NB4 (cell line): ENCODE measurements around the gene YBX1.

ENCODE experiments used
- CTCF ChIP-seq: IDR thresholded peaks from one replicate; pipeline ENCODE4 v1.5.1; 2012; ENCODE audit warnings: low read depth, low read length
- POLR2A ChIP-seq: IDR thresholded peaks from 2 replicates; pipeline ENCODE4 v1.6.1; 2011; ENCODE audit warnings: mild to moderate bottlenecking; ENCODE audit not compliant: insufficient read length; ENCODE audit errors: extremely low read depth

GRCh38 chr1:42680055-42680454, 2.2 kb upstream of the YBX1 start:
- no peak for TF ChIP-seq CTCF
- TF ChIP-seq POLR2A: no peak
